Stimulated activated CD4-positive, alpha-beta T cell treated with anti-CD3 and anti-CD28 coated beads, Interleukin-12 subunit alpha, Interleukin-12 subunit beta, amount 100 ng/mL, for 24 hours (primary cell): ENCODE data around the gene CCDC73.
"Not testable (repeated sequence)": the region's sequence is repeated elsewhere in the genome, so short reads cannot be mapped to it uniquely, and the experiment has no call there.

Source experiments
- DNase-seq, 2 experiments: peaks; one replicate each; pipeline ENCODE4 v3.0.0-alpha.2; 2020; ENCODE audit warnings: low read depth in 2 of 2

The CCDC73 gene

DNA sequence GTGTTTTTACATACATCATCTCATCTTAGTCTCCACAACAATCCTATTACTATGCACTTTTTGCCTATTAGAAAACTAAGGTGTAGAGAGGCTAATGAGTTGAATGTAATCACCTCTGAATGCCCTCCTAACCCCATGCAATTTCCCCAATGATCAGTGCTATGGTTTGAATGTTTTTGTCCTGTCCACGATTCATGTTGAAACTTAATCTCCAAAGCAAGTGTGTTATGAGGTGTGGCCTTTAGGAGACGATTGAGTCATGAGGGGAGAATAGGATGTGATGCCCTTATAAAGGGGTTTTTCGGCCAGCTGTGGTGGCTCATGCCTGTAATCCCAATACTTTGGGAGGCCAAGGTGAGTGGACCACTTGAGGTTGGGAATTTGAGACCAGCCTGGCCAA is 2.0 kb upstream of the CCDC73 start:
- DNase-seq, result no peak

DNA sequence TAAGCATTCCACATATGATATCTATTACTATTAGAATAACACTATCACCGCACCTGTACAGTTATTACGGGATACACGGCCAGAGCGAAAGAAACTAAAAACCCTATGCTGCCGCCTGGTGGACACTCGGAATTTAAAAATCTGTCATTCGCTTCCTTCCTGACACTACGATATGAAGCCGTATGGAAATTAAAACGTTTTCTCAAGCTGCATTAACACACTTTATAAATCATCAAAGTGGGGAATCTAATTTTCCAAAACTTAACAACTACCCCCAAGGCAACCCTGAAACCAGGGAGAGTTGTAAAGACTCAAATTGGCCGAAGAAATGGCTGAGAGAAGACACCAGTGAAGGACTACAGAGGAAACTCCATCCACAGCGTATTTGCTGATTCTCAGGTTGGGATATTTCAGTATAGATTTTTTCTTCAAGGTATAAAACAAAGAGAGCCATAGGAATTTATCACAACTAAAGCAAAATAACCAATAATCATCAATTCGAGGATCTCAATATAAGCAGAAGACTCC is 1.4 kb downstream of the CCDC73 start:
- peak; percentile 25 to 68 for DNase-seq

DNA sequence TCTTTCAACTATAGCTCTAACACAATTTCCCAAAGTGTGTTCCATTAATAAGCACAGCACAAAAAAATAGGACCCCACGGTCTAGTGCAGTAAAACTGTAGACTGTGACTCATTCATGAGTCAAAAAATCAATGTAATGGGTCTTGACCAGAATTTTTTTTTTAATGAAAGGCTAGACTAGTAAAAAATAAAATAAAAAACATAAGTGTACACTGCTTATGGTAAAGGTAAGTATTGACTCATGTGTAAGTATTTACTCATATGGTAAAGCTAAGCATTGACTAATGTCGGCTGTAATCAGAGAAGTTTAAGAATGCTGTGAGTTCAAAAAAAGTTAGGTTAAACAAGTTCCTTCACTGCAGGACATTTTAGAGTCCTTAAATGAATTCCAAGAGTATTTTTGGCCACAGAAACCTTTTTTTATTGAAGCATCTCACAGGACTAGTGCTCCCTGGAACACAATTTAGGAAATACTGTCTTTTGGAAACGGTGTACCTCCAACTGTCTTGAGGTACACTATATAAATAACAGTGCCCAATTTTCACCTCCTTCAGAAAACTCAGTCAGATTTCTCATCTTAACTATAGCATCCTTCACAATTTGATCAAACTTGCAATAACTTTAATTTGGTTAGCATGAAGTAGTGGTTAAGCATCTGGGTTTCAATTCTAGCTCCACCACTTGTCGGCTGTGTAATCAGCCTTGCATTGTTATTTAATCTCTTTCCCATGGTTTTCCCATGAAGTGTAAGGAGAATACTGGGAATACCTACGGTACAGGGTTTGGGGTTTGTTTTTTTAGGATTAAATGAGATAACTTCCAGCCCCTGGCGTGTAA is 2.1 kb downstream of the CCDC73 start:
- no peak for DNase-seq

DNA sequence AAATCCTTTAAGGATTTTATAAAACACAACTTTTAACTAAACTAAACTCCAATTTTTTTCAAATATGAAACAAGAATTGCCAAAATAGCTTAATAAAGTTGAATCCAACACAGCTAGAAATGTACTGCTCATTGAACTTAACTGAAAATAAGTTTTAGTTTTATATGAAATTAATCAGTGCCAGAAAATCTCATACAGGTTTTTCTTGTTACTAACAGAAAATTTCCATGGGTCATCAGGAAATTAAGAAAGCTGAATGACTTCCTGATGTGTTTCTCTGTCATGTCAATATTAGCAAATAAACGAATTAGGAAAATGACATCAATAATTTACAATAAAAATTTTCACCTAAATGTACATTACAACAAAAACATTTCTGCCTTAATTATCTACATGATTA is 3.5 kb downstream of the CCDC73 start:
- no peak for DNase-seq

DNA sequence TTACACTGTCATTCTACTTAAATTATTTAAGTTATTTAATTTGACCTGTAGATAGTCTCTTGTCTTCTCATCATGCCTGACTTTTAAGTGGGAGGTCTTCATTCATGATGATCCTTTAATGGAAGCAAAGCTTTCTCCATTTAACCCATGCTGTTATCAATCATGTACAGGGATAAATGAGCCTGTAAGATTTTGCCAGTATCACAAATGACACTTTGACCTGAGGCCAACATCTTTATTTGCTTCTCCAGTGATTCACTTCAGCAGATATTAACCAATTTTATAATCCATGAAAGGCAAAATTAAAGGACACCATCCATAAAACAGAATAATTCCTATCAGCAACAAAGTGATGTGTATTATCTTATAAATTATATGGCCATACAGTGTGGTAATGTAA is 7.7 kb downstream of the CCDC73 start:
- DNase-seq, result no peak

DNA sequence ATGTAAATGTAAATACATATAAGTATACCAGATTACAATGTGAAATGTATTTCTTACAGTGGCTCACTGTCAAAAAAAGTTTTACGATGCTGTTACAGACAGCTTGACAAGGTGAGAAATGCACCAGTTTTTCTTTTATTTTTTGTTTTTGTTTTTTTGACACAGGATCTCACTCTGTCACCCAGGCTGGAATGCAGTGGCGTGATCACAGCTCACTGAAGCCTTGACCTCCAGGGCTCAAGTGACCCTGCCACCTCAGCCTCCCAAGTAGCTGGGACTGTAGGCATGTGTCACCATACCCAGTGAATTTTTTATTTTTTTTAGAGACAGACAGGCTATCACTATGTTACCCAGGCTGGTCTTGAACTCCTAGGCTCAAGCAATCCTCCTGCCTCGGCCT is 9.2 kb downstream of the CCDC73 start:
- no peak for DNase-seq

DNA sequence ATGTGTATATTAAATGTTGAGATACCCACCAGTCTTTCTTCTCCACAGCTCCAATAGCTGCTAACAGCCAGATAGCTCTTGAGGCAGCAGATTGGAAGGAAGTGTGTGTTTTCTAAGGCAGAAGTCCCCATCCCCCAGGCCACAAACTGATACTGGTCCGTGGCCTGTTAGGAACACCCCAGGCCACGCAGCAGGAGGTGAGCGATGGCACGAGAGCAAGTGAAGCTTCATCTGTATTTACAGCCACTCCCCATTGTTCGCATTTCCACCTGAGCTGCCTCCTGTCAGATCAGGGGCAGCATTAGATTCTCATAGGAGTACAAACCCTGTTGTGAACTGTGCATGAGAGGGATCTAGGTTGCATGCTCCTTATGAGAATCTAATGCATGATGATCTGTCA is 12.7 kb downstream of the CCDC73 start:
- no peak for DNase-seq

DNA sequence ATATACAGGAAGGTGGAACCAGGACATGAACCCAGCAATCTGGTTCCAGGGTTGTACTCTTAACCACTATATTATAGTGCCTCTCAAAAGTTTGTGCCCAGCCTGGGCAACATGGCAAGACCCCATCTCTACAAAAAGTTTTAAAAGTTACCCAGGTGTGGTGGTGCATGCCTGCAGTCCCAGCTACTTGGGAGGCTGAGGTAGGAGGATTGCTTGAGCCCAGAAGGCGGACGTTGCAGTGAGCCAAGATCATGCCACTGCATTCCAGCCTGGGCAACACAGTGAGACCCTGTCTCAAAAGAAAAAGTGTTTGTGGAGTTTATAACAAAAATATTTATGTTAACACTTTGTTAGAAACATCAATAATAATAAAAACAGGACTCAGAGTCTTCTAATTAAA is 13.6 kb downstream of the CCDC73 start:
- not testable (repeated sequence) for DNase-seq

DNA sequence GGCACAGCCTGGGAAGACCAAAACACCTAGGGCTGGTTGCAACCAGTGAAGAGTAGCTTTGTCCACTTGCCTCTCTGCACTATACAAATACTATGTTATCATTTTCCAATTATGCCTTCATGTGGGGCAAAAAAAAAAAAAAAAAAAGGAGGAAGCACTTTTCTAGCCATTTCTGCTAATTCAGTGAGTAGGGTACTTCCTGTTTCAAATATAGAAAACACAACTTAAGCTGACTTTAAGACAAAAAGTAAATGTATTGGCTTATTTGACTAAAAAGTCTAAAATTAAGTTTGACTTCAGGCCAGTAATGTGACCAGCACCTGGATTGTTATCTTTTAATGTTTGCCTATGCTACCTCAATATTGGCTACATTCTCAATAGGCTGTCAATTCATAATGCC is 15.3 kb downstream of the CCDC73 start:
- no peak for DNase-seq

DNA sequence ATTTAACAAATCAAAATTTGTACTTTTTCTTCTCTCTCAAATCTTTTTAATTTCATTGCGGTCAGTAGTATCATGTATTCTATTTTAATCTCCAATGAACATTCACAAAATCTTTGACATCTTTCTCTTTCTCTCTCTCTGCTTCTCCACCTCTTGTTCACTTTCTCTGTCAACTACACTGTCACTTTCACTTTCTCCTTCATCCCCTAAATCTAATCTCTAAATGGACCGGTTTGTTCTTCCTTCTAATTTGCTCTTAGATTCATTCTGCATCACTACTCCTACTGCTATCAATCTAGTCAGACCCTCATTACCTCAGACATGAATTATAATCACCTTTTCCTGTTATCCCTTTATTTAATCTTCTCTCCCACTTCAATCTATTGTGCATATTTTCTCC is 18.6 kb downstream of the CCDC73 start:
- DNase-seq, result no peak

DNA sequence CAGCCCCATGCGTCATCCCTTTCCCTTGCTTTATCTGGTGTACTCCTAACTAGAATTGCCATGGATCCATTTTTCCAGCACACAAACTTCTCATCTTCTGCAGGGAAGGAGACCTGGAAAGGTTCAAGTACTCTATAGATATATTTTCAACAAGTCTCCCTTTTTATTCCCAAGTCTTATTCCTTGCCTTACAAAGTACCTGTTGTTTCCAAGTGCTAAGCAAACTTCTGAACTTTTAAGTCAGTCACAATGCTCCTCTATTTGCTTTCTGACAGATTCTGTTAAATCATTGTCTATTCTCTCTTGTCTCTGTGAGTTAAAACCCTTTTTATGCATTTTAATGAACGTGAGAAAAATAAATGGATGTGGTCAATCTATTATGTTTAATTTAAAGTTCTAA is 20.4 kb downstream of the CCDC73 start:
- no peak for DNase-seq

DNA sequence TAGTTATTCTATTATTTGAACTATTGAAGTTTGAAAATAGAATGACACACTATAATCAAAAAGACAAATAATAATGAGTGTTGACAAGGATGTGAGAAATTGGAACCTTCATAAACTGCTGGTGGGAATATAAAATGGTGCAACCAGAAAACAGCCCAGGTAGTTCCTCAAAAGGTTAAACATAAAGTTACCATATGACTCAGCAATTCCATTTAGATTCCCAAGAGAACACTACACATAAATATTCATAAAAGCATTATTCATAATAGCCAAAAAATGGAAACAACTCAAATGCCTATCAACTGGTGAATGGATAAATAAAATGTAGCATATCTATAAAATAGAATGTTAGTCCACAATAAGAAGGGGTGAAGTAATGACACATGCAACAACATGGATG is 21.7 kb downstream of the CCDC73 start:
- no peak for DNase-seq

DNA sequence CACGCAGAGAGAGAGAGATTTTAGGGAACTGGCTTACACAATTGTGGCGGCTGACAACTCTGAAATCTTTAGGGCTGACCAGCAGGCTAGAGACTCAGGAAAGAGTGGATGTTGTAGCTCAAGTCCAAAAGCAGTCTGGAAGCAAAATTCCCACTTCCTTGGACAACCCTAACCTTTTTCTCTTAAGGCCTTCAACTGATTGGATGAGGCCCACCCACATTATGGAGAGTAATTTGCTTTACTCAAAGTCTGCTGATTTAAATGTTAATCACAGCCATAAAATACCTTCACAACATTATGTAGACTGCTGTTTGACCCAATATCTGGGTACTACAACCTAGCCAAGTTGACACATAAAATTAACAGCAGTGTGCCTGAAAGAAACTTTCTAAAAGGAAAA is 32.7 kb downstream of the CCDC73 start:
- DNase-seq, result not testable (repeated sequence)

DNA sequence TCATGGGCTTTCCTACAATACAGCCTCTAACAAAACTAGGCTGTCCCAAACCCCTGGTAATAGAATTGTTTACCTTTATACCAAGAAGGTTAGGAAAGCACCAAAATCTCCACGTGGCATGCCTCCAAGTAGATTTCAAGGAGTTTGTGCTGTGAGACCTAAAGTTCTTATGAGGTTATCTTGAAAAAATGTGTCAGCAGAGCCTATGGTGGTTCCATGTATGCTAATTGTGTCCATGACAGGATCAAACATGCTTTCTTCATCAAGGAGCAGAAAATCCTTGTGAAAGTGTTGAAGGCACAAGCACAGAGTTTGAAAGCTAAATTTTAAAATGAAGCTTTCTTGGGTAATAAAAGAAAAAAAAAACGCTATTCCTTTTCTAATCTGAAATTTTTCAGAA is 36.2 kb downstream of the CCDC73 start:
- no peak for DNase-seq

DNA sequence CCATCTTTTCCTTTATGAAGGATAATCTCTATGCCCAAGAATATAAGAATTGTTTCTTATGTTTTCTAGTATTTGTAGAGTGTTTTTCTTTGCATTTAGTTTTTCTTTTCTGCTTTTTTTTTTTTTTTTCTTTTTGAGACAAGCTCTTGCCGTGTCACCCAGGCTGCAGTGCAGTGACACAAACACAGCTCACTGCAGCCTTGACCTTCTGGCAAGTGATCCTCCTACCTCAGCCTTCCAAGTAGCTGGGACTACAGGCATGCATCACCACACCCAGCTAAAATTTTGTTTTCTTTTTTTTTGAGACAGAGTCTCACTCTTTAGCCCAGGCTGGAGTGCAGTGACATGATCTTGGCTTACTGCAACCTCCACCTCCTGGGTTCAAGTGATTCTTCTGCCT is 41.3 kb downstream of the CCDC73 start:
- DNase-seq, result not testable (repeated sequence)

DNA sequence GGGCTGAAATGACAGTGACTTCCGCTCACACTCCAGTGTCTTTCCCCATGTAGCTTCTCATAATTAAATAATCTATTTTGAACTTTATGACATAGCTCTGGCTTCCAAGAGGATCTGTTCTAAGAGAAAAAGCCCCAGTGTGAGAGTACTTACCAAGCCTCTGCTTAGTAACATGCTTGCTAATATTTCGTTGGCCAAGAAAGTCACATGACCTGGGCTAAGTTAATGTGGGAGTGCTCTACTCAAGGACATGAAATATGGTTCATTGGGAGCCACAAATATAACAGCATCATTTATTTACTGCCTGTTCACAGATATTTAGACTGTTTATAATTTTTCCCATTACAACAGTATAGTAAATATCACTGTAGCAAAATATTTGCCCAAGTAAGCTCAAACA is 42.5 kb downstream of the CCDC73 start:
- DNase-seq, result no peak

DNA sequence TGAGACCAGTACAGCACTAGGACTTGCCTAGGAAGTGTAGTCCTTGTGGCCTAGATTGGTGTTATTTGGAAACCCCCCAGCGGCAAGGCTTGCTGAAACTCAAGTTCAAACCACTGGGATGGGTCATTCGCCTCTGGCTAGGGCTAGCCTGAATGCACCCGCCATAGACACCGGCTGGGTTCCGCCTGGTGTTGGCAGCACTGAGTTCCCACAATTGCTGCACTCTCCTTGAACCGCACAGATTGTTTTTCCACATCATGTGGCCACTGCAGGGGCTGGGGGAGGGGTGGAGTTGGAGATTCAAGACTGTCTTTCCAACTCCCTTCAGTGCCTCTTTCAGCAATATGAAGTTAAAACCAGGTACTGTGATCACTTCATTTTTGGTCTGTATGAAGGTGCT is 43.1 kb downstream of the CCDC73 start:
- no peak for DNase-seq

DNA sequence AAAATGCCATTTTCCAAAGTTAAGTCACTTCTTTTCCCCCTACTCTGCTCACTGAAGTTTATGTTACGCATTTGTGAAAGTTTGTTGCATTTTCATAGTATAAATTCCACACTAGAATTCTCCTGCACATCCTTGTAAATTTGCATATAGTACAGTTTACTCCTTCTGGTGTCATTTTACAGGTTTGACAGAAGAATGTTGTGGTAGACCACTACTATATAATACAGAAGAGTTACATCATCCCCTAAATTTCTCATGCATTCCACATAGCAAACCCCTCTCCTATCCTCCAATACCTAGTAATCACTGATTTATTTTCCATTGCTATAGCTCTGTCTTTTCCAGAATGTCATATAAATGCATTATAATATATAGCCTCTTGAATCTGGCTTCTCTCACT is 64.5 kb downstream of the CCDC73 start:
- no peak for DNase-seq

DNA sequence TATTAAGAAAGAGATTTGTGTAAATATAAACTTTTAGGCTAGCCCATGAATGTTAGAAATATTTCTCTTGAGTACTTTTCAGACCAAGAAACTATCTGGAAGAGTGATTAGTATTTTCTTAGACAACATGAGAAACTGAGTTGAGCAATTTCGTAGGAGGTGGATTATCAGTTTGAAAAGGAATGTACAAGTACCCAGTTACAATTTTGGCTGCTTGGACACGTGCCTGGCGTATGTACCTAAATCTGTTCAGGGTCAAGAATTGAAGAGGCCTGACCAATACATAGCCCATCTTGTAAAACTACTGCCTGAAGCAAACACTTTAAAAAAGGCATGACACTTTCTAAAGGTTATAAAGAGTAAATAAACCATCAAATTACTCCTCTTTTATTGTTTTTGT is 71.1 kb downstream of the CCDC73 start:
- DNase-seq, result no peak

DNA sequence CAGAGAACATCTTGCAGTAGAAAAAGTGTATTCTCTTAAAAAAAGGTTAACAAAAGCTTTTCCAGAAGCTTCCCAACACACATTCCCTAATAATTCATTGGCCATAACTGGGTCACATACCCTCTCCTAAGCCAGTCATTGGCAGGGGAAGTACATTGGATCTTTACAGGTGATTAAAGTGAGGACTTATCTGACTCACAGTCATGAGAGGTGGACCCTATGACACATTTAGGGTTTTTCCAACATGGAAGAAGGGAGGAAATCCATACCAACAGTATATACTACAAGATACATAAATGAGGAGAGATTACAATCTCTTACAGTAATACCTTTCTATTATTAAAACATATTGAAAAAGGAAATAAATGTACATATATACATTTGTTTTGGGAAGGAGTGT is 72.2 kb downstream of the CCDC73 start:
- DNase-seq, result no peak

DNA sequence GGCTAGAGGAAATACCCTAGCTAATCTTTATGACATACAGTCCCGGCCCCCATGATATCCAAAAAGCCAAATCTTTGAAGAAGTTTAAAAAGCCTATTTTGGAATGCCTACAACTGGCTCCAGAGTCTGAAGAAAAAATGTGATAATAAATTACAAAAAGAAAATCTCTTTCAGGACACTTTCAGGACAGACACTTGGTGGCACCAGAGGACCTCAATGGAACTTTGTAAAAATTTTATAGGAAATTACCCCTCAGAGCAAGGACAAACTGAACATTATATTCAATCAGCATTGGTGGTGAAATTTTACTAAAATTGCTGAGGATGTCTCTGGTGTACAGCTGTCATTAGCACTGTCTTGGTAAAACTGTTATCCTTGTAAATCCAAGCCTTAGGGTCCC is 81.0 kb downstream of the CCDC73 start:
- no peak for DNase-seq

DNA sequence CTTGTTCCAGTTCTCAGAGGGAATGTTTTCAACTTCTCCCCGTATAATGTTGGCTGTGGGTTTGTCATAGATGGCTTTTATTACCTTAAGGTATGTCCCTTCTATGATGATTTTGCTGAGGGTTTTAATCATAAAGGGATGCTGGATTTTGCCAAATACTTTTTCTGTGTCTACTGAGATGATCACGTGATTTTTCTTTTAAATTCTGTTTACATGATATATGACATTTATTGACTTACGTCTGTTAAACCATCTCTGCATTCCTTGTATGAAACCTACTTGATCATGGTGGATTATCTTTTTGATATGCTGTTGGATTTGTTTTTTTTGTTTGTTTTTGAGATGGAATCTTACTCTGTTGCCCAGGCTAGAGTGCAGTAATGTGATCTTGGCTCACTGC is 85.5 kb downstream of the CCDC73 start:
- not testable (repeated sequence) for DNase-seq

DNA sequence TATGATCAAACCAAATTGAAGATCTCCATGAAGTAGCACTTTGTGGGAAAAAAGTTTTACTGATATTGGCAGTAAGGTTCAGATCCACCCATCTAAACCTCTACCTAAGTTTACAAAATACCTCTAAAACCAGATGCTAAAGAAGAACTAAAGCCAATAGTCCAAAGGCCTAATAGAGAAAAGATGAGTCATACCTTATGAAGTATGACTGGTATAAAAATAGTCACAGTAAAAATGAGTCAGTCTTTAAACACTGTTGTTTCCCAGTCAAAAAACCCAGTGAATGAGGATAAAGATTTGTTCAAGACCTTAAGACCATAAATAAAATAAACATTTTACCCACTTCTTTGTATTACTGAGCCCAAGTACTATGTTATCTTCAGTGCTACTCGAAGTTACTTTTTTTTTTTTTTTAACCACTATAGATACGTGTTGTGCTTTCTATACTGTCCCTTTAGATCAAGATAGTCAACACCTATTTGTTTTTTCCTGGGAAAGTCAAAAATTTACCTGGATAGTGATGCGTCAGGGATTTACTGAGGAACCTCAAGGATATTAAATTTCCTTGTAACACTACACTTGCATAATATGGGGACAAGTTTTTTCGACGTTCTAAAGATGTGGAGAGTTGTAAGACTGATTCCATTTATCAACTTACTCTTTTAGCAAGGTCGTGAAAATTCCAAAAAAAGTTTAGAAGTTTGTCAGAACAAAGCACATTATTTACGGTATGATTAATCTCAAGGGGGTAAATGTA is 87.3 kb downstream of the CCDC73 start:
- DNase-seq, result no peak
